GM18909 (cell line): Measurements from ENCODE around the gene NPB.

Experiments
- ATAC-seq: cut with Tn5 transposase; IDR thresholded peaks from one replicate; pipeline ENCODE4 v1.9.1; 2021; ENCODE audit warnings: mild to moderate bottlenecking; ENCODE audit not compliant: unreplicated experiment, poor library complexity

Gene NPB

DNA sequence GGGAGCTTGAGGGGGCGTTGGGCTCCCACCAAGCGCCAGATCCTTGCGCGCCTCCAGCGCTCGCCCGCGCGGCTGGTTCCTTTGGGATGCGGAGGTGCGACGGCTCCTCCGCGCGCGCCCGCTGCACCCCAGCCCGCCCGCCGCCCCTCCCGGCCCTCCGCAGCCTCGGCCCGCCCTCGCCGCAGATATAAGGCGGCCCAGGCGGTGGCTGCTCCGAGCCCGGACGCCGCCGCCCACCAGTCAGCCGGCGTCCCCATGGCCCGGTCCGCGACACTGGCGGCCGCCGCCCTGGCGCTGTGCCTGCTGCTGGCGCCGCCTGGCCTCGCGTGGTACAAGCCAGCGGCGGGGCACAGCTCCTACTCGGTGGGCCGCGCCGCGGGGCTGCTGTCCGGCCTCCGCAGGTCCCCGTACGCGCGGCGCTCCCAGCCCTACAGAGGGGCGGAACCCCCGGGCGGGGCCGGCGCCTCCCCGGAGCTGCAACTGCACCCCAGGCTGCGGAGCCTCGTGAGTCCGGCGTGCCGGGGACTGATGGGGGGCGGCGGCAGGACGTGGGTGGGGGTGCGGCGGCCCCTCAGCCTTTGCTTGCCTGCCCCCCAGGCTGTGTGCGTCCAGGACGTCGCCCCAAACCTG is at the start of gene NPB:
Gene NPB (plus strand): TSS at position 216 of the 630 bp plus-strand sequence. CDS start 40 bp downstream, at position 256.
- ATAC-seq = no peak

DNA sequence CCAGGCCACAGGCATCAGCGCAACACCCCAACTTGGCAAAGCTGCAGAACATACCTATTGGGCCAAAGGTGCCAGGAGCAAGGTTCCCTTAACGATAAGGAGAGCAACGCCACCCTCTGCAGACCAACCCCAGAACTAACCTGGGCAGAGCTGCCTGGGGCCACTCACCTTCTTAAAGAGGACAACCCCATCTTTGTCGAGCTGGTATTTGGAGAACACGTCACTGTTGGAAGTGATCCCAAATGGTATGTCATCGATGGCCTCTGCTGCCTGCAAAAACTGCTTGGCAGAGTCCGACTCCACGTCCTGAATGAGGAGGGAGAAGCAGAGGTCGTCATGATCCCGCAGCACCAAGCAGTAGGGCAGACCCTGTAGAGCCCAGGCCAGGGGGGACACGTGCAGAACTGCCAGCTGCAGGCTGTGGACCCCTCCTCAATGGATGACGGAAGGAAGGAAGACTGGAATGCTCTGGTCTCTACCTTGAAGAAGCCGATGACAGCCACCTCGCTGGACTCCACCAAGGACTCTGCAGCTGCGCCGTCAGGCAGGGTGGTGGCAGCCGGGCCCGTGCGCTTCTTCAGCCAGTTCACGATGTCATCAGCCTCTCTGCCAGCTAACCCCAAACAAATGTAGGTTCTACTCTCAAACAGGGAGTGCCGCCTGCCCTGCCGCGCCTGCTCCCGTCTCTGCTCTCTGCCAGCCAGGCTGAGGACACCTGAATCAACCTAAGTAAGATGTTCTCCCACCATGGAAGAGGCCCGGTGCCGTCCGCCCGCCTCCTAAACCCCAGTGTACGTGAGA is 46.9 kb upstream of the NPB start:
- ATAC-seq = no peak

DNA sequence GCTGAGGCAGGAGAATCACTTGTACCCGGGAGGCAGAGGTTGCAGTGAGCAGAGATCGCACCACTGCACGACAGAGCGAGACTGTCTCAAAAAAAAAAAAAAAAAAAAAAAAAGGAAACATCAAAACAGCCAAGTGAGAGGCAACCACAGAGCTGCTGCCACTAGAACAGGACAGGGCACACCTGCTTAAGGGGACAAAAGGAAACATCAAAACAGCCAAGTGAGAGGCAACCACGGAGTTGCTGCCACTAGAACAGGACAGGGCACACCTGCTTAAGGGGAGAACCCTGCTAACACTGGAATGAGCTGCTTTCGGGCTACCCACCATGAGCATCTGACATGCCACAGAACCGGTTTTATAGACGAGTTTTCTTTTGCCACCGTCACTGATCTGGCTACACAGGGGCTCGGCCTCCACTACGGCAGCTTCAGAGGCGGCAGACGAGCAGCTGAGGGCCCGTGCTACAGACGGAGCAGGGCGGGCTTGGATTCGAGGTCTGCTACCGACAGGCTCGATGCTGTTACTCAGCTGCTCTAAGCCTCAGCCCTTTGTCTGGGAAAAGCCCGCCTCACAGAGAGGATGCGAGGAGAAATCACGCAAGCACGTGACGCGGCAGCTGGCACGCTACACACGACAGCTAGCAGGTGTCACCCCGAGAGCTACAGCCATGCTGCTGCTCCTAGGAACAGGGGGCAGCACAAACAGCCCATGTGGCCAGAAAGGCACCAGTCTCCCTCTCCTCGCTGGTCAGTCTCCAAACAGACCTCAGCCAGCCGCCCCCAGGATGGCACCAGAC is 43.7 kb upstream of the NPB start:
- no peak for ATAC-seq

DNA sequence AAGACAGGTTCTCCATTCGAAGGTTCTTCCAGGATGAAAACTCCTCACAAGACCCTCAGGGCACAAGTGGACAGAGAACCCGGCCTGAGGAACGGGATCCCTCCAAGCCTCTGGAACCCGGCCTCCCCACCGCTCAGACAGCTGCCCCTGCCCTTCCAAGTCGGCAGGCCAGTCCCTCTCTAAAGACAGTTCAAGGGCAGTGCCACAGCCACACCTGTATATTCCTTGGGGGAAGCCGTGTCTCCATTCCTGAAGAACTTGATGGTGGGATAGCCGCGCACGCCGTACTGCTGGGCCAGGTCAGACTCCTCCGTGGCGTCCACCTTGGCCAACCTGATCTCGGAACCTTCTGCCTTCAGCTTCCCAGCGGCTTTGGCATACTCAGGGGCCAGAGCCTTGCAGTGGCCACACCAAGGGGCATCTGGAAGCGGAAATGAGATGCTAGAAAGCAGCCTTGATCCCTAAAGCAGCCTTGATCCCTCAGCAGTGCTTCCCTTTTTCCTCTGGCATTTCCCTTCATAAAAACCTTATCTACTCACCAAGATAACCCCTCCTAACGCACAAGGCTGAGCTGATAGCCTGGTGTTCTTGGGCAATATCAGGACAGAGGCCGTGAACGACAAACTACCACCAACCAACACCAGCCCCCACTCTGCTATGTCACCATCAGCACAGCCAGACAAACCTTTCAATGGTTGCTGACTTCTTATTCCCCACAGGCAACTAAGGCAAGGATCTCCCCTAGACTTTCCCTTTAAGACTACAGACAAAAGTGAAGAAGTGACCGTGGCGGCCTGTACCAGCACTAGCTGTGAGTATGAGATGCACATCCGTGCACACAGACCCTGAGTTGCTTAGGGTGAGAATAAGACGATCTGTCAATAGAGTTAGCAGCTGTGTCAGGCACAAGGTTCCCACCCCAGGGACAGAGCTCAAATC is 42.8 kb upstream of the NPB start:
- ATAC-seq = no peak

DNA sequence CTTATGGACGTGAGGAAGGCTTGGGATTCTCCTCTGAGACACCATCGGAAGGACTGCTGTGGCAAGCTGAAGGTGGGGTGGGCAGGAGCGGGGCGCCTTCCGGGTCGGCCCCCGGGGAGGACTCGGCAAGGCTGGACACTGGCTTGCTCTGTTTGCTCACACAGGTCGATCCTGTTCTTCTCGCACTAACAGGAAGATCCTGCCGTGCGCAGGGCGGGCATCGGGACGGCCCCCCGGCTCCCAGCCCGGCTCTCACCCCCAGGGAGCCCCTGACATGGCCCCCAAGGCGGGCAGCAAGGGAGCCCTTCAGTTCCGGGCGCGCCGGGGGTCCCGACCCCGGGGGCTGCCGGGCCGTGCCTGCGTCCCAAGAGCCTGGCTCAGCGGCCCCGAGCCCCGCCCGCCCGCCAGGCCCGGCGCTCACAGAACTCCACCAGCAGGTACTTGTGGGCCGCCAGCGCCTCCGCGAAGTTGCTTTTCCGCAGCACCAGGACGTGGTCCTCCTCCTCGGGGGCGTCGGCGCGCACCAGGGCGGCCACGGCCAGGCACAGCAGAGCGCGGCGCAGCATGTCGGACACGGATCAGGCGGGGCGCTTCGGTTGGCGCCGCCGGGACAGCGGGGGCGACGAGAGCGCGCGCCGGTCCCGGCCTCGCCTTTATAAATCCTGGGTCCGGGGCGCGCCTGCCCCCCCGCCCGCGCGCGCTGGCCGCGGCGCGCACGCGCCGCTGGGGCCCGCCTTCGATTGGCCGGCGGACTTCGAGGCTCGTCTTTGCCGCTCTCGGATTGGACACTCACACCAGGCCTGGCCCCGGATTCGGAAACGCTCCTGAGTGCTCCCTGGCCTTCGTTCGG is 41.9 kb upstream of the NPB start, which contains the start of gene P4HB:
Gene P4HB (minus strand): TSS at position 630 of the 850 bp plus-strand sequence. CDS start 64 bp downstream, at position 566.
- ATAC-seq = peak; percentile 0

DNA sequence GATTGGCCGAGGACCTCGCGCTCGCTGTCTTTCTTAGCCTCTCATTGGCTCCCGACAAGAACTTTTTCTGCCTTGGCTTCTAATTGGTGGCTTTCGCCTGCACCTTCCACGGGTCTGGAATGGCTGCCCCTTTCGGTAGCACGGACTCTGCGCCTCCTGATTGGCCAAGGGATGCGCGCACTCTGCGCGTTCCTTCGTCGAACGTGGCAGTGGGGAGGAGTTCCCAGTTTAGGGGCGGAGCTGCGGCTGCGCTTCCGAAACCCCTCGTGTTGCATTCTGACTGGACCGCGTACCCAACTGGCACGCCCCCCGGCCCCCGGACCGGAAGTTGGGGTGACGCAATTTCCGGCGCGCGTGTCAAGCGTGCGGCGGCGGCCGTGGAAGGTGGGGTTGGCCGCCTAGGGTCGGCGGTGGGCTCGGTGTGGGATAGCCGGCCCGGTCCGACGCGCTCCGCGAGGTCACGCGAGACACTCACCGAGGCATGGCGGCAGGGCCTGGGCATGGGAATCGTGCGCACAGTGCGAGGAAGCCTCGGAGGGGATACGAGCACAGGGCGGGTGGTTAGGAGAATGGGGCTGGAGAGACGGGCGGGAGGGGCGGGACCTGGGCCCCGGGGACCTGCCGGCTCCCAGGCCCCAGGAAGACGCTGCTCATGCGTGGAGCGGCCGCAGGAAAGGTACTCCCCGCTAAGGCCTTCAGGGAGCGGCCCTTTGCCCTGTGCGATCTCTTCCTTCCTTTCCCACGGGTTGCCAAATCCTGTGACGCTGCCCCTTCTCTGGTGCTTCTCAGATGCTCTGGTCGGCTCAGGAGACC is 41.1 kb upstream of the NPB start:
- ATAC-seq = peak; percentile 79

DNA sequence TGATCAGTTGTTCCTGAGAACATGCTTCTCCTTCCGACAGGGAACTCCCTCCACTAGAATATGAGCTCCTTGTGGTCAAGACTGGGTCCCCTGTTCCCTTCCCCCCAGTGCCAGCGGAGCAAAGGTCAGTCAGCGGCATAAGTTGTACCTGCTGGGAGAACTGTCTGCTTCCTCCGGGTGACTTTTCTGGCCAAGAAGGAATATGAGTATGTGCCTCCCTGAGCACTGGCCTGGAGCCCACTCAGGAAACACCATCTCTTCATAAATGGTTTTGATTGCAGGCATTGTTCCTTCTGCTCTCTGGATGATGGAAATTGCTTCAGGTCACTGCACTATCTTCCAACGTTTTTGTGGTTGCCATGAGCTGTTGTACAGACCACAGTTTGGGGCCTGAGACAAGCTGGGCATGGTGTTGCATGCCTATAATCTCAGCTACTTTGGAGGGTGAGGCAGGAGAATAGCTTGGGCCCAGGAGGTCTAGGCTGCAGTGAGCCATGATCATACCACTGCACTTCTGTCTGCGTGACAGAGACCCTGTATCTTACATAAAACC is 38.8 kb upstream of the NPB start:
- no peak for ATAC-seq

DNA sequence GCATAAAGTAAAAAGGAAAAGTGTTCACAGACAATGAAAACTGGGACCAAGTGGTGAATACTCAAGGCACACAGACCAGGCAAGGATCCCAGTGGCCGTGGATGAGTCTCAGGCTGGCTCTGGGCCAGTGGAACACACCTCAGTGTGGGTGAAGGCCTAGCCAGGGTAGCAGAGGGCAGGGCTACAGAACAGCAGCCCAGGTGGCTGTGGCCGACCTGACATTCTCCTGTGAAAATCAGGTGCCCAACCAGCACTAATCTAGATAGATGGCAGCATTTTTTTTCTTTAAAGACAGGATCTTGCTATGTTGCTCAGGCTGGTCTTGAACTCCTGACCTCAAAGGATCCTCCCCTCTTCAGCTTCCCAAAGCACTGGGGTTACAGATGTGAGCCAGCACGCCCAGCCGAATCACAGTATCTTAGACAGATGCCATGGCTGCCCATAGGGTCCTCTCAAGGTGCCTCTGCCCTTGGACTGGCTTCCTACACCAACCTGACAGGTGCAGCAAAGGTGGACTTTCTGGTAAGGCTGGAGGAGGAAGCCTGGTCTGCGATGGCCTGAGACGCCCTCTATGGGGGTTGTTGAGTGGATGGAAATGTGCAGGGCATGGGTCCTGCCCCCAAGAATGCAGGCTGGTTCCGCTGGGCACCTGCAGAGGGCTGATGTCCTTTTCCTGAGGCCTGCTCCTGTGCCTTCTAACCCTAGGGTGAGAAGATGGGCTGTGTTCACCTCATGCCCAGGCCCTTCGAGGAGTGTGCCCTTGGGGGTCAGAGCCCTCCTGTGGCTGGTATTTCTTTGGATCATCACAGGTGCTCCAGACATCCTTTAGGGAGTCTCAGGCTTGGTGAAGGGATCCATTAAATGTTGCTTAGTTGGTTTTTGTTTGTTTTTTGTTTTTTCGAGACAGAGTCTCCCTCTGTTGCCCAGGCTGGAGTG is 37.9 kb upstream of the NPB start:
- no peak for ATAC-seq

DNA sequence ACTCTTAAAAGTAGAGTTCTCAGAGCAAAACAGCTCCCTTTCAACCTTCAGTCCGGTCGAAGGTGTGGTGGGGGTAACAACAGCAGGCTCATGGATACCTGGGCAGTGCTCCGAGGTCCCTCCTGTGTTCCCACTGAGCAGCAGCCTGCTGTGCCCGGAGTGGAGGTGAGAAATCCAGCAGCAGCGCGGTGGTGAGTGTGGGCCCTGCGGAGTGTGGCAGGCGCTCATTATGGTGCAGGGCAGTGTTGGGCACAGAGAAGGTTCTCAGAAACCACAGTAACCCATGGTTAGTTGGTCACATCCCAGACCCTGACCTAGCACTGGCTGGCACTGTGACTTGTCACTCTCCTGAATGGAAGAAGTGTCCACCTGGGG is 36.7 kb upstream of the NPB start:
- ATAC-seq = no peak

DNA sequence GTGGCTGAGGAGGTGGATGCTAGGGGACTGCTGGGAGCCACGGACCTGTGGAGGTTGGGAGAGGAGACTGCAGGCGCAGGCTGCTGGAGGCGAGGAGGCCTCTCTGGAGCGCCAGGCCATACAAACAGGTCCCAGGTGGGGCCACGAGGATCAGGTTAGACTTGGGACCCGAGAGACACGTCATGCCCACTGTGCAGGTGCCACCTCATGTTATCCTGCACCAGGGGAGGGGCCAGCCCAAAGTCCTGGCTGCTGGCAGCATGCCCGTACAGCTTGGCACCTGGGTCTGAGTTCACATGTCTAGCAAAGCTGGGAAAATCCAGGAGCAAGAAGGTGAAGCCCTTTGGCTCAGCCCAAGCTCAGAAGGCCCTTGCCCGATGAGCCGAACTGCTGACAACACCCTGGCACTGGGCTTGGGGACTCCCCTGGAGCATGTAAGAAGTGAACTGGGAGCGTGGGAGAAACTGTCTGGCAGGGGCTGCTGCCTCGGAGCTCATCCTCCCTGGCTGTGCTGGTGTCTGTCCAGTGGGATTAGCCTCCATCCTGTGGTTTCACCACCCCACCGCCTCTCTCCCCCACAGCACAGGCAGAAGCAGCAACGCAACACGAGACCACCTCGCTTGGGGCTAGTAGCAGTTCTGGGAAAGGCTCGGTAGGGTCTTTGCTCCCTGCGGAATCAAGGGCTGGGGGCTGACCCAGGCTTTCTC is 36.2 kb upstream of the NPB start:
- no peak for ATAC-seq

DNA sequence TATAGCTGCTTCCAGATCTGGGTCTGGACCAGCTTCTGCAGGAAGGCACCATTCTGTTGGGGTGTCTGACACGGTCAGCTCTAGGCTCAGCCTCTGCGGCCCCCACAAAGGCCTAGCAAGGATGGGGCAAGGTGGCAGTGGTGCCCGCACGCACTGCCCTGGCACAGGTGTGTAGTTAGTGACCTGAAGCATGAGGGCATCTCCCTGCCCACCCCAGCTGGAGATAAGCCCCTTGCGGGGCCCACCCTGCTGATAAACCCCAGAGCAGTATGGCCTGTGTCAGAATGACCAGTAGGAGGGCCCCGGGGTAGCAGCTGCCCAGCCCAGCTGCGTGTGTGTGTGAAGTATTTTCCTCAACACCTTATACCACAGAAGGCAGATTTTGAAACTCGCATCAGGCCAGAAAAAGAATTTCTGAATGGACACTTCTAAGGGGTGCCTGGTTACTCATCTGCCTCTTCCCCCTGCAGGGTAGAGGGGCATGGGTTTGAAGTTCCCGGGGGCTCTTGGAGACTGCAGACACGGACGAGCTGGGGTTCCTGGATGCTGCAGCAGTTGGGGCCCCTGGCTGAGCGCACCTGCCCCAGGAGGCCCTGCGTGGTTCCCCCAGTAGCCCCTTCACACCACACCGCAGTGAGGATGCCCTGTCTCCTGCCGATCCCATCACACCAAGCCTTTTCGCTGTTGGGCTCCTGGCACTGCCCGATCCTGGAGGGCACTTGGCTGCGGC is 35.4 kb upstream of the NPB start:
- no peak for ATAC-seq

DNA sequence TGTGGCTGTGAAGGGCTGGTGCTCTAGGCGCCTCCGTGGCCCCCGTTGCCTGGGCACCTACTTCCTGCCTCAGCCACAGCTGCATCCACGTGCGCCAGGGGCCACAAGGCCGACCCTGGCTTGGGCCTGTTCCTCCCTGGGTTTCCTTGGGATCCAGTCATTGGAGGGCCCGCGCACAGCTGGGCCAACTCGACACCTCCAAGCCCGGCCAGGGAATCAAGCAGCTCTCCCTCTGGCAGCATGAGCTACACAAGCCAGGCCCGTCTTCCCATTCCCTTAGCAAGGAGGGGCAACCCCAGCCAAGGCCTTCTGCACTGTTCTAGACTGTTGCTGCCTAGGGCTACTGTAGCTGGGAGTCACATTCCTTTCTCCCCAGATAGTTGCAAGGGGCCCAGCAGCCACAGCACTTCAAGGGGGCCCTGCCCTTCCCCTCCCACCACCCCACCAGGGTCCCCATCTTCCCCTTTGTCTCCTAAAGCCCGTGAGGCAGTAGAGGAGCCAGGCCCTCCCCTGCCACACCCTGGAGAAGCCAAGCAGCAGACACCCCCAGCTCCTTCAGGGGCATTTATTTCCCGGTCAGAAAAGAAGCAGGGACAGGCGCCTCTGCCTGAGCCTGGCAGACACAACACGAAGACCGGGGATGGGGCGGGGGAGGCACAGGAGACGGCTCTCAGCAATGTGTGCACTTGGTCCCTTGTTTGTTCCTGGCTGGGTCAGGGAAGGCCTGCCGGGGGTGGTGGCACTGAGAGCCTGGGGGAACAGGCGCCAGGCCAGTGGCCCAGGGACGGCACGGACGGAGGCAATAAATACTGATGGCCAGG is 34.7 kb upstream of the NPB start:
- ATAC-seq = no peak

DNA sequence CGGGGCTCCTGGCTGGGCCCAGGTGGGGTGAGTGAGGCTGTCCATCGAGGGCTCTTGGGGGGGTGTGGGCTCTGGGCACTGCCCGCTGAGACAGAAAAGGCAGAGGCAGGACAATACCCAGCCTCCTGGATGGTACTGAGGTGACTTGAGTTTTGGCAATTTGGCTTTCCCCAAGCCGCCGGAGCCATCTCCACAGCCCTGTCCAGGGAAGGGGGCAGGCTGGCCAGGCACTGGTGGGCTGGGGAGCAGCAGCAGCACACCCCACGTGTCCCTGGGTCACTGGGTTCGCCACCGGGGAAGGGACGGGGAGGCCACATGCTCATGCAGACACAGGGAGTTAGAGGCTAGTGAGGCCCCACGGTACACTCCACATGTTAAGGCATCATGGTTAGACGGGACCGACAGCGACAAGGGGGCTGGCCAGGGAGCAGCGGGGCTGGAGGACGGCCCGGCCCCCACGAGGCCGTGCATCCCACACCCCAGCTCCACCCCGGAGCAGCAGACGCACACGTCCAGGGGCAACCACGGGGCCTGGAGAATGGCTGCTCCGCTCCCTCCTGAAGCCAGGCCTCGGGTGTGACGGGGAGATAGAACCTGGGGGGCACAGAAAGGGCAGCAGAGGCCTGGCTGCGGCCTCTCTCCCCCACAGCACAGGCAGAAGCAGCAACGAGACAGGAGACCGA is 33.9 kb upstream of the NPB start:
- ATAC-seq = no peak

DNA sequence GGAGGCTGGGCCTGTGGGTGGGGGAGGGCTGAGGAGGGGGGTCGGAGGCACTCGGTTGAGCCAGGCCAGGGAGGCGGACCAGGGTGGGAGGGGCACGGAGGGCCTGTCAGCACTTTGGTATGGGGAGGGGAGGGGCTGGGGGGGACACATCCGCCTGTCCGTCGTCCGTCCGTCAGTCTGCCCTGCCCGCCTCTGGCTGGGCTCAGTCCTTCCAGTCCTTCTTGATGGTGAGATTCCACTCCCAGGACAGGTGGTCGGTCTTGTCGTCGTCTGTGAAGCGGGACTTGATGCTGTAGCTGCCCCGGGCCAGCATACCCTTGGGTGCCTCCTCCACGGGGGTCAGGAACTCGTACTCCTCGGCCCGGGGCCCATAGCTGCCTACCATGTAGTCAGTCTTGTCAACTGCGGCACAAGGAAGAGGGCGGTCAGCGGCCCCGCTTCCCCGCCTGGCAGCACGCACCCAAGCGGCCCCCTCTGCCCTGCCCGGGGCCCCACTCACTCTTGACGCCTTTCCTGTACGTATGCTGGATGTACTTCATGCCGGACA is 33.3 kb upstream of the NPB start:
- no peak for ATAC-seq
